GM12878 (cell line): ENCODE results near the gene WDR45B. TPM values are rescaled to one million over a fixed set of nuclear protein-coding genes. Genes with fewer than 3 reads are reported as not detected.

ENCODE experiments used
- ATAC-seq: fragments of 200-7000 bp; cut with Tn5 transposase; 3 replicates; pipeline ENCODE4 v1.9.1; 2020; ENCODE audit warnings: mild to moderate bottlenecking, moderate library complexity
- BruUV-seq: library from RNA; stranded (reverse); fragments of 400-500 nt; replicated peaks from 2 replicates; lab custom pipeline; 2021; lab: Mats Ljungman, UMichigan
- CTCF ChIA-PET: fragments of 300-600 bp; sonication (Branson Sonifier 250); formaldehyde crosslinking; extraction: SDS; loops from one replicate; lab custom pipeline; 2021; ENCODE audit warnings: inconsistent platforms; lab: Yijun Ruan, JAX
- POLR2A ChIA-PET: fragments of 350-600 bp; formaldehyde crosslinking; extraction: SDS; loops from one replicate; lab custom pipeline; 2021; ENCODE audit warnings: inconsistent platforms; lab: Charles Lee
- RAD21 ChIA-PET: fragments of 300-600 bp; sonication (Branson Sonifier 250); formaldehyde crosslinking; loops from one replicate; lab custom pipeline; 2023; ENCODE audit warnings: antibody characterized with exemption; ENCODE audit not compliant: unreplicated experiment; lab: Charles Lee
- SMC1A ChIA-PET: fragments of 300-600 bp; sonication (Branson Sonifier 250); formaldehyde crosslinking; loops from one replicate; lab custom pipeline; 2023; ENCODE audit not compliant: unreplicated experiment, uncharacterized antibody; lab: Charles Lee
- DNase-seq: peaks from one replicate; pipeline ENCODE4 v3.0.0-alpha.2; 2011; ENCODE audit warnings: low read depth, low spot score
- FAIRE-seq: peaks from 3 replicates; lab custom pipeline; 2011; peaks lifted over from hg19 to GRCh38; lab: Jason Lieb, UNC
- H2AFZ ChIP-seq: 2 replicates; pipeline ENCODE4 v1.6.0; 2011; ENCODE audit warnings: low read depth, low read length, control low read depth; ENCODE audit not compliant: control insufficient read depth
- H3K27ac ChIP-seq: 2 replicates; pipeline ENCODE4 v1.5.1; 2011; ENCODE audit warnings: control low read depth; ENCODE audit not compliant: control insufficient read depth, insufficient read depth
- H3K27me3 ChIP-seq, 2 experiments: replicated peaks in 1 of 2; 2 replicates each; pipeline versions ENCODE4 v1.6.0 to v1.6.1; 2011; ENCODE audit warnings: low read length in 1 of 2; ENCODE audit not compliant: control insufficient read depth in 2 of 2, insufficient read depth in 2 of 2
- H3K36me3 ChIP-seq, 2 experiments: 2 replicates each; pipeline ENCODE4 v1.5.1; 2011; ENCODE audit warnings: low read length in 1 of 2; ENCODE audit not compliant: control insufficient read depth in 2 of 2, insufficient read depth in 2 of 2
- H3K4me1 ChIP-seq: 2 replicates; pipeline ENCODE4 v1.6.1; 2011; ENCODE audit warnings: mild to moderate bottlenecking, low read length, moderate library complexity, mixed read lengths; ENCODE audit not compliant: control insufficient read depth, insufficient read depth
- H3K4me2 ChIP-seq: 2 replicates; pipeline ENCODE4 v1.6.0; 2011; ENCODE audit warnings: control low read depth; ENCODE audit not compliant: control insufficient read depth, insufficient read depth
- H3K4me3 ChIP-seq: fragments of 200-600 bp; sonication (generic); 2 replicates; pipeline ENCODE4 v1.5.1; 2016
- H3K79me2 ChIP-seq: 2 replicates; pipeline ENCODE4 v1.6.0; 2011; ENCODE audit warnings: low read length; ENCODE audit not compliant: control insufficient read depth, insufficient read depth
- H3K9ac ChIP-seq: 2 replicates; pipeline ENCODE4 v1.8.0; 2011; ENCODE audit warnings: low read length, control low read depth, mixed read lengths; ENCODE audit not compliant: control insufficient read depth, insufficient read depth
- H3K9me3 ChIP-seq: replicated peaks from 3 replicates; pipeline ENCODE4 v1.5.1; 2011; ENCODE audit warnings: mild to moderate bottlenecking, low read length; ENCODE audit not compliant: control insufficient read depth, insufficient read depth
- H4K20me1 ChIP-seq: 2 replicates; pipeline ENCODE4 v1.6.0; 2011; ENCODE audit not compliant: control insufficient read depth, insufficient read depth
- CHD2 ChIP-seq: IDR thresholded peaks from 2 replicates; pipeline ENCODE4 v1.6.1; 2011; ENCODE audit warnings: low read depth, low read length, improper control_type of control experiment, borderline replicate concordance
- HSF1 ChIP-seq: fragments of 150-350 bp; IDR thresholded peaks from 2 replicates; pipeline ENCODE4 v1.6.1; 2014; ENCODE audit warnings: mild to moderate bottlenecking, low read depth, low read length
- NFIC ChIP-seq: IDR thresholded peaks from 2 replicates; pipeline ENCODE4 v1.6.1; 2012; ENCODE audit warnings: low read depth, mild to moderate bottlenecking, inconsistent platforms, low read length, moderate library complexity
- POU2F2 ChIP-seq: IDR thresholded peaks from 3 replicates; pipeline ENCODE4 v1.6.1; 2011; ENCODE audit warnings: low read depth, mild to moderate bottlenecking, low read length, borderline replicate concordance
- RELB ChIP-seq: fragments of 450-650 bp; IDR thresholded peaks from 2 replicates; pipeline ENCODE4 v1.6.1; 2017; ENCODE audit warnings: low read depth, mild to moderate bottlenecking, moderate library complexity
- REST ChIP-seq: IDR thresholded peaks from 2 replicates; pipeline ENCODE4 v1.6.1; 2012; ENCODE audit warnings: mild to moderate bottlenecking, low read depth, low read length
- TAF1 ChIP-seq: IDR thresholded peaks from 2 replicates; pipeline ENCODE4 v1.6.1; 2011; ENCODE audit warnings: mild to moderate bottlenecking, low read depth, low read length, borderline replicate concordance
- WGBS: methylation state at CpG from one replicate; pipeline ENCODE4 v1.1.6; 2016; ENCODE audit warnings: low lambda C conversion rate; ENCODE audit not compliant: insufficient replicate concordance, insufficient coverage; ENCODE audit errors: missing lambda C conversion rate; 5-methylcytosine and 5-hydroxymethylcytosine counted together
- in situ Hi-C: fragments of 300-500 bp; cut with MboI; formaldehyde crosslinking; loops from 9 replicates; pipeline ENCODE4 v1.14.3; 2018; ENCODE audit warnings: mixed read lengths
- intact Hi-C: fragments of 100-400 bp; cut with micrococcal nuclease; formaldehyde crosslinking; loops from one replicate; pipeline ENCODE4 v1.14.2; 2022; ENCODE audit not compliant: unreplicated experiment
- polyA plus RNA-seq, 11 experiments: library from polyadenylated mRNA; depleted of rRNA in 4 of 11; unstranded in 6 of 11; stranded (reverse) in 5 of 11; fragments of >200 nt; fragmentation: Nextera tagmentation in 4 of 11; fragmentation: Illumina TruSeq in 1 of 11; extraction: Ambion mirVana in 4 of 11; extraction: Trizol in 1 of 11; gene quantifications; 1 replicate in 1 of 11; 2 replicates in 10 of 11; pipeline versions ENCODE4 v1.2.1 to v1.2.3, GENCODE V29; 2011 to 2016; ENCODE audit warnings: inconsistent platforms in 2 of 11, missing spikeins in 2 of 11, low read depth in 1 of 11
- total RNA-seq, 4 experiments: library from RNA; depleted of rRNA in 3 of 4; stranded (reverse); fragments of >200 nt in 3 of 4; fragmentation: Illumina TruSeq in 1 of 4; extraction: Trizol in 1 of 4; gene quantifications; 2 replicates each; pipeline versions ENCODE4 v1.2.1 to v1.2.3, GENCODE V29; 2013 to 2021

The WDR45B gene
- total and polyA plus RNA-seq, 10 of the 15 experiments (the other 5 are each of a cell fraction or from before 2014, with no cell fraction given) = 1.0 to 73.7 (median 26.6) TPM

- no peak for FAIRE-seq
- WGBS = 66% methylated on average over 20 of the region's 20 CpGs
- Histone ChIP-seq H3K9ac (no peak overlapping the region), H3K27me3 (no peaks in the 10 kb centered on the region), H3K9me3 (no peaks in the 10 kb centered on the region), H3K79me2 (no peaks in the 10 kb centered on the region), H3K4me3 (no peak overlapping the region), H3K4me2 (no peak overlapping the region), H2AFZ (no peak overlapping the region), H3K4me1 (no peaks in the 10 kb centered on the region), H3K36me3 (no peaks in the 10 kb centered on the region)
- intact Hi-C loops (no loop called here), in situ Hi-C loops (no loop called here)
- ChIA-PET SMC1A (no interaction called here), RAD21 (no interaction called here), POLR2A (no interaction called here)
- no peak for DNase-seq
- no peak for ATAC-seq
- BruUV-seq = no TSS peak
- TF ChIP-seq POU2F2 (no peak), NFIC (no peak)
- TF ChIP-seq, all 136 proteins: peak for 0
- Histone ChIP-seq H3K27ac (no peak overlapping the region), H4K20me1 (no peaks in the 10 kb centered on the region)
- CTCF ChIA-PET = no interaction called here
Measured at GRCh38 chr17:82674656-82675475, 26.6 kb upstream of the WDR45B start.

- ChIA-PET CTCF (interaction anchor here (1.3 kb wide), 1 partner anchor 97 kb away, joined by 3 read pairs; no protein-coding TSS in a partner anchor), POLR2A (no interaction called here)
- no peak for FAIRE-seq
- TF ChIP-seq RELB = no peak
- no peak for TF ChIP-seq HSF1
- TF ChIP-seq TAF1 = no peak
- TF ChIP-seq REST = no peak
- TF ChIP-seq CHD2 = no peak
Measured at GRCh38 chr17:82670661-82671450, 22.6 kb upstream of the WDR45B start.

More at GRCh38 chr17:82670661-82671450, 22.6 kb upstream of the WDR45B start:
- Histone ChIP-seq H3K27me3 (no peaks in the 10 kb centered on the region), H3K9ac (no peak overlapping the region), H3K27ac (no peak overlapping the region), H3K79me2 (no peaks in the 10 kb centered on the region), H3K4me3 (no peak overlapping the region), H3K36me3 (no peaks in the 10 kb centered on the region), H3K4me2 (no peak overlapping the region), H2AFZ (no peak overlapping the region), H3K4me1 (no peaks in the 10 kb centered on the region), H4K20me1 (no peaks in the 10 kb centered on the region), H3K9me3 (no peaks in the 10 kb centered on the region)
- intact Hi-C loops (no loop called here), in situ Hi-C loops (no loop called here)
- ChIA-PET RAD21 (no interaction called here), SMC1A (no interaction called here)
- no peak for DNase-seq
- BruUV-seq = no TSS peak
- WGBS = 68% methylated on average over 19 of the region's 19 CpGs
- ATAC-seq = no peak
